HG03280 (cell line): Measurements from ENCODE around the gene GLO1.

Experiments used
- ATAC-seq: cut with Tn5 transposase; IDR thresholded peaks from one replicate; pipeline ENCODE4 v1.9.1; 2021; ENCODE audit warnings: mild to moderate bottlenecking, moderate library complexity; ENCODE audit not compliant: unreplicated experiment

The GLO1 gene

GRCh38 chr6:38702558-38703397 is at the start of gene GLO1:
TSS of gene GLO1 (minus strand) at chr6:38703145. CDS start at chr6:38703054, 91 bp downstream.
- ATAC-seq, result peak; percentile 99

GRCh38 chr6:38750968-38751615 is 48.1 kb upstream of the GLO1 start:
- no peak for ATAC-seq

DNA sequence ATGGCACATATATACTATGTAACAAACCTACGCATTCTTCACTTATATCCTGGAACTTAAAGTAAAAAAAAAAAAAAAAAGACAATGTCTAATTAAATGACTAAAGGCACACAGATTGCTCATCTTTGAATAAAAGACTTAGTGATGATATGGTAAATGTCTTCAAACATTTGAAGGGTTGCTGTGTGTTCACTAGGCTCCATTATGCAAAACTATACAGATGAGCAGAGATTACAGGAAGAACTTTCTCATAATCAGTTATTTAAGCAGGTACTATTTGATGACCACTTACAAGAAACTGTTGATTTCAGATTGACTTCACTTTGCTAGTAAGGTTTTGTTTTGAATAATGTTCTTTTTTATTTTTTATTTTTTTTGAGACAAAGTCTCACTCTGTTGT is 46.5 kb upstream of the GLO1 start:
- ATAC-seq, result no peak

DNA sequence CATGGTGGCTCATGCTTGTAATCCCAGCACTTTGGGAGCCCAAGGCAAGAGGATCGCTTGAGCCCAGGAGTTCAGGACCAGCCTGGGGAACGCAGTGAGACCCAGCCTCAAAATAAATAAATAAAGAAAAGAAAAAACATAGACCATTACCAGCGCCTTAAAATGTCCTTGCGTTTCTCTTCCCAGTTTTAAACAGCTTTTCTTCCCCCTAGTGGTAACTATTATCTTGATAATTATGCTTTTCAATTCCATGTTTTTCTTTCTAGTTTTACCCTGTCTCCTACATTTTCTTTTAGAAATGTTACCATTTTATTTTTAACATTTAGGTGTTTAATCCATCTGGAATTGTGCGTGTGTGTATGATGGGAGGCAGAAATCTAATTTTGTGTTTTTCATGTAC is 36.6 kb upstream of the GLO1 start:
- ATAC-seq, result no peak

DNA sequence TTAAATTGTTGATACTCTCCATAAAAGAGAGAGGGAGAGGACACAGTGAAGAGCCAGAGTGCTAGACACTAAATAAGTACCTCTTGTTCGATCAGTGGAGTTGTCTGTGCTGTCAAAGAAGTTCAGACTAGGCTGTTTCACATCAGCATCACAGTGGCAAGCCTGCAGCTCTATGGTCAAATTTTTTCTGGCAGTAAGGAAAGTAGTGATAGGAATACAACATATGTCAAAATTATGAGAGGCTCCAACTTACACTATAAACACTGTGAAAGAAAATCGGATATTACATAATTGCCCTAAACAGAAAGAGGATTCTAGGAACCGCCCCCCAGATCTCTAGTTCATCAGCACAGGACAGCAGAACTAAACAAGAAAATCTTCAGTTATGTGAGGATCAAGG is 35.3 kb upstream of the GLO1 start:
- no peak for ATAC-seq

GRCh38 chr6:38736951-38737350 is 34.0 kb upstream of the GLO1 start:
- ATAC-seq, result no peak

DNA sequence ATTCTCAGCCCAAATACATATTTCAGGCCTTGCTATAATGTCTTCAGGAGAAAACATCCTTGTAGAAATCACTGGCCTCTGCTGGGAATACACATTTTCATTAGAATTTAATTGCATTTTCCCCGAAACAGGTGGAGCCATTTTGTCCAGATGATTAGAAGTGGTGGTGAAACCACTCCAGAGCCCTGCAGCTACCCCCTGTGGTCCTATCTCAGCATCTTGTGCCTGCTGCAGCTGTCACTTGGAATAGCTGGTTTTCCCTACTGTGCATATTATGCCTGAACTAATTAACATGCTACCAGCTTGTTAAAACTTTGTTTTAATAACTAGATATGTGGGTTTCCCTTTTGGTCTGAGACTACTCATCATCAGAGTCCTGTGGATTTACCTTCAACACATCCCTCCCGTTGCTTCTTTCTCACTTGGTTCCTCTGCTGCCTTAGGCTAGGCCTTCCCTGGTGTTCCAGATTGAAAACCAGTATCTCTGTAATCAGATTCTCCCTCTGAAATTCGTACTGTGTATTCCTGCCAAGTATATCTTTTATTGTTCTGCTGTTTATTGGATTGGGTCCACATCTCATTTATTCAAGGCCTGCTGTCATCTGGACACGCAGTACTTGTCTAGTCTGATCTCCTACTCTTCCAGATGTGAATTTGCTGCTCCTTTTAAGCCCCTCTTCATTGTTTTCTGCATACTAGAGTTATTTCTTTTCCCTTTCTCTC is 27.4 kb upstream of the GLO1 start:
- no peak for ATAC-seq

- no peak for ATAC-seq
Observed at GRCh38 chr6:38728203-38728602, 25.3 kb upstream of the GLO1 start.

DNA sequence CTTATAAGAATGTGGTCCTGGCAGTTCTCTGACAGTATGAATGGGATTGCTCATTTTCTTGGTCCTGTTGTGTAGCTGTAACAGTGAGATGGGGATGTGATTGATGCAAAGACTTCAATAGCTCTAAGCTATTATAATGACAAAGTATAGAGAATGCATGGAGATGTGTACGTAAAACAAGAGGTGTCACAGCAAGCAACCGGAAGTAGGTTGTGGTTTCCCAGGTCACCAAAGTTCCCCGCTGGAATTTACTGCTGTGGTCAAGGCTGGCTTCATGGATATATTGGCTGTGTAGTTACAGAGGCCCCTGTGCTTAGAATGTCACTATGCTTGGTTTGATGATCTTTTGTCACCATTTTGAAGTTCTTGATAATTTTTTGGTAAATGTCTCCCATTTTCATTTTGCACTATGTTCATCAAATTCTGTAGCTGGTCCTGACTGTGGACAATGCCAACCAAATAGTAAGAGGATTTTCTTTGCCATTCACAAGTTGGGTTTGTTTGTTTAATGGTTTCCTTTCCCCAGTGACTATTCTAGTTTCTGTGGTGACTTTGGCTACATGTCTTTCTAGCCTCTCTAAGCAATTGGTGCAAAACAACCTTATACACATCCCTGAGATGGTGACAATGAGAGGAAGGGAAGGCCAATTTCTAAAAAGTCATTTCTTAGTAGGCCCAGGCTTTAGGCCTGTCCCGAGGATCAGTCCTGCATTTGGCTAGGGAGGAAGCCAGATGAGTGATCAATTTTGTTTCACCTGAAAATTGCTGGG is 22.7 kb upstream of the GLO1 start:
- ATAC-seq, result no peak

DNA sequence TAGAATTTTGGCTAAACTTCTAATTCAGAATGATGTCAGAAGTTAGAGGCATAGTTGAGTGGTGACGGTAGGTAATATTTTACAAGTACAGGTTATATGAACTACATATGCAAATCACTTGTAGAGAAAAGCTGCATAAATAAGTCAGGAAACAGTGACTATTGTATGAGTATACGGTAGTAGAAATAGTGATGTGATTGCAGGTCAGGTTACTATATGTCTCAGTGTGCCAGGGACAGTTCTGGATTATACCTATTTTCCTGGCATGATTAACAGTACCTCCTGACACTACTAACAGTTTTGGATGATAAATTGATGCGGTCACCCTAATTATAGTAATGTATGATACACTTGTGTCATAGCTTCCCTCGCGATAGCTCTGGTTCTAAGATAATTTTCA is 21.4 kb upstream of the GLO1 start:
- ATAC-seq, result no peak

DNA sequence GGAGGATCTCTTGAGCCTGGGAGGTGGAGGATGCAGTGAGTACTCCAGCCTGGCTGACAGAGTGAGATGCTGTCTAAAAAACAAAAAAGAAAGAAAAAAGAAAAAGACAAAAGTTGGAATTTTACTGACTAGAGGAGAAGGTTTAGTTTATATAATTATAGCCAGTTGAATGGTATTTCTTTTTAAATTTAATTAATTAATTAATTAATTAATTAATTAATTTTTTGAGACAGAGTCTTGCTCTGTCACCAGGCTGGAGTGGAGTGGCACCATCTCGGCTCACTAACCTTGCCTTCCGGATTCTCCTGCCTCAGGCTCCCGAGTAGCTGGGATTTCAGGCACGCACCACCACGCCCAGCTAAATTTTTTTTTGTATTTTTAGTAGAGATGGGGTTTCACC is 20.8 kb upstream of the GLO1 start:
- ATAC-seq, result no peak

GRCh38 chr6:38722727-38723334 is 19.9 kb upstream of the GLO1 start:
- ATAC-seq, result no peak

- ATAC-seq, result no peak
Observed at GRCh38 chr6:38722038-38722437, 19.1 kb upstream of the GLO1 start.

- ATAC-seq, result no peak
Observed at GRCh38 chr6:38720295-38720694, 17.4 kb upstream of the GLO1 start.

GRCh38 chr6:38719358-38719757 is 16.4 kb upstream of the GLO1 start:
- no peak for ATAC-seq

- no peak for ATAC-seq
Observed at GRCh38 chr6:38716825-38717224, 13.9 kb upstream of the GLO1 start.

GRCh38 chr6:38715016-38715689 is 12.2 kb upstream of the GLO1 start, which contains the start of gene DNAH8:
TSS of gene DNAH8 (plus strand) at chr6:38715311. CDS start at chr6:38722810, 7,499 bp downstream.
- no peak for ATAC-seq

GRCh38 chr6:38714239-38715015 is 11.5 kb upstream of the GLO1 start:
- ATAC-seq, result no peak

GRCh38 chr6:38713812-38714211 is 10.9 kb upstream of the GLO1 start:
- no peak for ATAC-seq
